GM10266 (cell line): Measurements from ENCODE around the gene IL3.

ENCODE experiments used
- DNase-seq: peaks from one replicate; pipeline ENCODE4 v3.0.0; 2012; ENCODE audit errors: extremely low spot score
- TF ChIP-seq, protein P1 (sequence below): IDR thresholded peaks from 2 replicates; pipeline ENCODE4 v1.5.1; 2012; ENCODE audit warnings: mild to moderate bottlenecking, low read depth; ENCODE audit not compliant: control insufficient read depth, insufficient read depth; ENCODE audit errors: missing control alignments

IL3 gene

DNA sequence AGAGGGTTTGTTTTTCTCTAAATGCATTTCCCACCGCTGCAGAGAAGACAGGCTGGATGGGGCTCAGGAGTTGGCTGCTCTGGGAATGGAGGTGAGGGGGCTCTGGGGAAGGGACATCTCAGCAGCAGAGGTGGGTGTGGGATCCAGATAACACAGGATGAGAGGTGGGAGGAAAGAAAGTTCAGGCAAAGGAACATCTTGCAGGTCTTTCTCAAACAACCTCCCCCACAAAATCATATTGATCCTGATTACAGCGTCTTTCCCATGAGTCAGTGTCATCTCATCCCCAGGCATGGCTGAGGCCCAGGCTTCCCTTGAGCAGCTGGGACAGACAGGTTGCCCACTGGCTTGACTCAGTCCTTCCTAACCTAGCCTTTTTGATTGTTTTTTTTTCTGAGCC, 37.7 kb upstream of the IL3 start:
- DNase-seq: no peak
- TF ChIP-seq, protein P1, sequence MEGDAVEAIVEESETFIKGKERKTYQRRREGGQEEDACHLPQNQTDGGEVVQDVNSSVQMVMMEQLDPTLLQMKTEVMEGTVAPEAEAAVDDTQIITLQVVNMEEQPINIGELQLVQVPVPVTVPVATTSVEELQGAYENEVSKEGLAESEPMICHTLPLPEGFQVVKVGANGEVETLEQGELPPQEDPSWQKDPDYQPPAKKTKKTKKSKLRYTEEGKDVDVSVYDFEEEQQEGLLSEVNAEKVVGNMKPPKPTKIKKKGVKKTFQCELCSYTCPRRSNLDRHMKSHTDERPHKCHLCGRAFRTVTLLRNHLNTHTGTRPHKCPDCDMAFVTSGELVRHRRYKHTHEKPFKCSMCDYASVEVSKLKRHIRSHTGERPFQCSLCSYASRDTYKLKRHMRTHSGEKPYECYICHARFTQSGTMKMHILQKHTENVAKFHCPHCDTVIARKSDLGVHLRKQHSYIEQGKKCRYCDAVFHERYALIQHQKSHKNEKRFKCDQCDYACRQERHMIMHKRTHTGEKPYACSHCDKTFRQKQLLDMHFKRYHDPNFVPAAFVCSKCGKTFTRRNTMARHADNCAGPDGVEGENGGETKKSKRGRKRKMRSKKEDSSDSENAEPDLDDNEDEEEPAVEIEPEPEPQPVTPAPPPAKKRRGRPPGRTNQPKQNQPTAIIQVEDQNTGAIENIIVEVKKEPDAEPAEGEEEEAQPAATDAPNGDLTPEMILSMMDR: no peak

DNA sequence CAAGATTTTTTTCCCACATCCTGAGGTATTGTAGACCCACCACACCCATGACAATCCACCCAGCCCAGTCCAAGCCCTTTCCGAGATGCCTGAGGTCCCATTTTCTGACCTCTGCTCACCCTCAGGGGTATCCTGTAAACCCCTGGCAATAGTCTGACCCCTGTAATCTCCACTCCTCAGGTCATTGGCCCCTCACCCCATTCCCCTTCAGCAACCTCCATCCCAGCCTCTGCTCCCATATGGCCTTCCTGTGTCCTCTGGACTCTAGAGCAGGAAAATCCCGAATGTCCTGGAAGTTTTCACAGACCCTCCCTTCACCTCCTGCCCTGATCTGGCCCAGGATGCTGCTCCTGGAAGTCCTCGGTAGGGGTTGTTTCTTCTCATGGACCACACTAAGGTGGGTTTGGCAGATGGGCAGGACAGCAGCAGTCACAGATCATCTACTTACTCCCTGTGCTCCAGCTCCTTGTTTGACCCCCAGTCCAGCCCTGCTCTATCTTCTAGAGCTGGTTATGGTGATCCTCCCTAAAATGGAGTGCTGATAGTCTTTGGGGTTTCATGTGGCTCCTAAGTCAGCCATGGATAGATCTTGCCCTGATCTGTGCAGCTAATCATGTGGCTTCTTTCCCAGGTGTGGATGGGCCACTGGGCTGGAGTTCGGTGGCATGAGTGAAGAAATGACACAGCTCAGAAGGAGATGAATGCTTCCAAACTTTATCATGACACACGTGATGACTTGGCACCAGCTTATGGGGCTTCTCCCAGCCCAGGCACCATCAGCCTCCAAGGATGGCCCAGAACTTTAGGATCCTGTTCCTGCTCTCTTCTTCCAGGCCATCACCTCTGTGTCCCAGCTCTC, 37.0 kb upstream of the IL3 start:
- TF ChIP-seq, protein P1: no peak
- DNase-seq: peak; percentile 2

DNA sequence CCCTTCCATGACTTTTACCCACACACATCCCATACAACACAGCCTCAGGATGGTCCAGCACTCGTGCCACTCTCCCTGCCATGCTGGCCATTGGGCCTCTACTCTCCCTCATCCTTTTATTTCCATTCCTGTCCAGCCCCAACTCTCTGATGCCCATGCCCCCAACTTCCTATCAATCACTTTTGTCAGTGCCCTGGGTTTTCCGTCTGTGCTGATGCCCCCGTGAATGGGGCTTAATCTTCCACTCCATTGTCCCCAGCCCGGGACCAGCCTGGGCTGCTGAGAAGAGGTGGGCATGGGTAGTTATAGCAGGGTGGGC, 36.4 kb upstream of the IL3 start:
- DNase-seq: no peak
- TF ChIP-seq, protein P1: no peak

DNA sequence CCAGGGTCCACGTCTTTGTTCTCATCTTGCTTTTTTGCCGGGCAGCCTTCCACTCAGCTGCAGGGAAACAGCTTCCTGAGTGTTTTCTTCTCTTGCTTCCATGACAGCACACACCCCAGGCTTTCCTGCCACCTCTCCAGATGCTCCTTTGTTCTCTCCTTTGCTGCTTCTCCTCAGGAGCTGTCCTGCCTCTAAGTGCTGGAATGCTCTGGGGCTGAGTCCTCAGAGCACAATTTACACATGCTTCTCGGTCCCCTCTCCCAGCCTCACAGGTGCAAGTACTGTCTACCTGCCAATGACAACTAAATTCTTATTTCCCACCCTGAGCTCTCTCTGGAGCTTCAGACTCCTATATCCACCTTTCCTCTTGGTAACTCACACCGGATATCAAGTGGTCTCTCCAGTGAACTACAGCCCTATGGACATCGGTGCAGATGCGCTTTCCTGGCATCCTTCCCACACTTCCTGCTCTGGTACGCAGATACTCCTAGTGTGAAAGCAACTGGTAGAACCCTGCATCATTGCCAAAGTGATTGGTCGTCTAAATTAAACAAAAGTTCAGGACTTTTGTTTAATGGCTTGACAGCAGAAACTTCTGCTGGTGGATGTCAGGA, 35.6 kb upstream of the IL3 start:
- no peak for DNase-seq

DNA sequence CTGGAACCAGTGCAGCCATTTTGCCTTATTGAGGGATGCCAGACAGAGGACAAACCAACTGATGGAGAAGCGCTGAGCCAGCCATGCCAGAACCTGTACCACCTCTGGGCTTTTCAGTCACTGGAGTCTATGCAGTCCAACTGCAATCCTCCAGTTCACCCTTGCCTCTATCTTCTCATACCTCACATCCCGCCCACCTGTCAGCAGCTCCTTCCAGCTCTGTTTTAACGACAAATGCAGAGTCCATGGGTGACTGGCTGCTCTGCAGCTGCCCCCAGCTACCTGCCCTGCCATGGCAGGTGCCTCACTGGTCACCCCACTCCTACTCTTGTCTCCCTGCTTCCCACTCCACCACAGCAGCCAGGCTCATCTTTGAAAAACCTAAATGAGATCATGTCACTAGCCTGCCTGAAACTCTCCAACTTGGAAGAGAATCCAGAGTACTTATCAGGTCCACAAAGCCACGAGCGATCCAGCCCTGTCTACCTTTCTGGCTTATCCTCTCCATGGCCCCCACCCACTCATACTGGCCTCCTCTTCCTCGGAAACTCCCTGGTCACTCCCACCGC, 35.0 kb upstream of the IL3 start:
- TF ChIP-seq, protein P1: no peak

More for the DNA sequence above, 35.6 kb upstream of the IL3 start:
- TF ChIP-seq, protein P1: no peak

DNA sequence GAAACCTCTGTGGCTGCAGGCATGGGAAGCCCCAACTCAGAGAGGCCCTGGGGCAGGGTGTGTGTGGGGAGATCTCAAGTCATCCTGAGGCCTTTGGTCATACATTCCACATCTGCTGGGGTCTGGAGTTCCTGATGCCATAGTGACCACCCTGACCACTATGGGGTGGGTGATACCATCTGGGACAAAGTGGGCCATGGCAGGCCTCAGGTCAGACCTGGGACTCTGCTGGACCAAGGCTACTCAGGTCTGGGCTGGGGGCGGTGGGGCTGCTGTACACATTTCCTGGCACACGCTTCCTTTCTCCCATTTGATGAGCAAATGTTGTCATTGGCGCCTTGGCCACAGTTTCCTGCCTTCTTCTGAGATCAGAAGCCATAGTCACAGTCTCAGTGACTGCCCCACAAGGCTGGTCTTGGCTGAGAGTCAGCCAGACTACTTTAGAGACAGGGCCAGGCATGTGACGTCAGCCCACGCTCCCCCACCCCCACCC, 33.9 kb upstream of the IL3 start:
- no peak for DNase-seq

More for the DNA sequence above, 35.0 kb upstream of the IL3 start:
- DNase-seq: no peak

More for the DNA sequence above, 33.9 kb upstream of the IL3 start:
- TF ChIP-seq, protein P1: no peak
